IMR-90 (cell line): Measurements from ENCODE around the gene MED6.

Source experiments
- BHLHE40 ChIP-seq: fragments of 150-350 bp; IDR thresholded peaks from 2 replicates; pipeline ENCODE4 v1.6.1; 2016; ENCODE audit warnings: mild to moderate bottlenecking, low read depth, low read length
- CEBPB ChIP-seq: IDR thresholded peaks from 2 replicates; pipeline ENCODE4 v1.6.1; 2012; ENCODE audit warnings: low read depth, low read length, improper control_type of control experiment
- CTCF ChIP-seq: conservative IDR thresholded peaks from 2 replicates; pipeline ENCODE4 v1.5.1; 2012; ENCODE audit warnings: mild to moderate bottlenecking, low read depth, low read length, improper control_type of control experiment
- MAFK ChIP-seq: IDR thresholded peaks from 2 replicates; pipeline ENCODE4 v1.6.1; 2012; ENCODE audit warnings: low read depth, low read length, improper control_type of control experiment
- MAZ ChIP-seq: IDR thresholded peaks from 2 replicates; pipeline ENCODE4 v1.6.1; 2012; ENCODE audit warnings: low read depth, mild to moderate bottlenecking, low read length, improper control_type of control experiment, moderate library complexity, borderline replicate concordance
- POLR2A ChIP-seq: IDR thresholded peaks from 2 replicates; pipeline ENCODE4 v1.6.1; 2012; ENCODE audit warnings: mild to moderate bottlenecking, low read depth, low read length
- RAD21 ChIP-seq: IDR thresholded peaks from 2 replicates; pipeline ENCODE4 v1.6.1; 2012; ENCODE audit warnings: low read length, improper control_type of control experiment
- RFX5 ChIP-seq: IDR thresholded peaks from 2 replicates; pipeline ENCODE4 v1.8.0; 2012; ENCODE audit warnings: low read depth, mild to moderate bottlenecking, low read length, moderate library complexity

GRCh38 chr14:70558356-70558755 is 42.1 kb downstream of the MED6 start:
- TF ChIP-seq MAFK, result no peak
- TF ChIP-seq RFX5, result no peak
- no peak for TF ChIP-seq CTCF
- no peak for TF ChIP-seq RAD21
- no peak for TF ChIP-seq MAZ
- TF ChIP-seq POLR2A, result no peak
- TF ChIP-seq BHLHE40, result no peak
- no peak for TF ChIP-seq CEBPB
